Measurements from ENCODE around the gene ZC3H13. TPM values are rescaled to one million over a fixed set of nuclear protein-coding genes. Genes with fewer than 3 reads are reported as not detected.

The ZC3H13 gene
- total RNA-seq, 2 experiments from 2014 or later = 27.2 to 43.9 TPM

DNA sequence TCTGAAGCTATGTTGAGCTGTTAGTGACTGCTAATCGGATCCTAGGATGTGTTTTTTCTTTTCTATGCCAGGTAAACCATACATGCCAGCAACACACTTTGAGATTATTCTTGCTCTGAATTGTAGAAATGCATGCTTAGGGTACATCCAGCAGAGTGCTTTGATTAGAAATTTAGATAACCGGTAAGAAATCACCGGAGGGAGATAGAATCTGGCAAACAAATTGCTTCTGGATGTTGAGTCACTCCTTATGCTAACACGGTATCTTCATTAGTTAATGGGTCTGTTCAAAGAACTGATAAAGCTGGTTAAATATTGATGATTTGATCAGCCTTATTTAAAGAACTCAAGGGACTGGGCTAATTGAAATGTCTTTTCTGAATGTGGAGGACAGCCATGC lies 115.9 kb downstream of the ZC3H13 start:
- POLR2A ChIA-PET = interaction anchor here (0.7 kb wide), 1 partner anchor 420 kb away, joined by 3 read pairs; no protein-coding TSS in a partner anchor
- no peak for TF ChIP-seq EZH2phosphoT487 (IDR thresholded peaks at IDR 0.05; ENCODE audit: borderline replicate concordance, low read depth, low read length)
- TF ChIP-seq, protein P1, sequence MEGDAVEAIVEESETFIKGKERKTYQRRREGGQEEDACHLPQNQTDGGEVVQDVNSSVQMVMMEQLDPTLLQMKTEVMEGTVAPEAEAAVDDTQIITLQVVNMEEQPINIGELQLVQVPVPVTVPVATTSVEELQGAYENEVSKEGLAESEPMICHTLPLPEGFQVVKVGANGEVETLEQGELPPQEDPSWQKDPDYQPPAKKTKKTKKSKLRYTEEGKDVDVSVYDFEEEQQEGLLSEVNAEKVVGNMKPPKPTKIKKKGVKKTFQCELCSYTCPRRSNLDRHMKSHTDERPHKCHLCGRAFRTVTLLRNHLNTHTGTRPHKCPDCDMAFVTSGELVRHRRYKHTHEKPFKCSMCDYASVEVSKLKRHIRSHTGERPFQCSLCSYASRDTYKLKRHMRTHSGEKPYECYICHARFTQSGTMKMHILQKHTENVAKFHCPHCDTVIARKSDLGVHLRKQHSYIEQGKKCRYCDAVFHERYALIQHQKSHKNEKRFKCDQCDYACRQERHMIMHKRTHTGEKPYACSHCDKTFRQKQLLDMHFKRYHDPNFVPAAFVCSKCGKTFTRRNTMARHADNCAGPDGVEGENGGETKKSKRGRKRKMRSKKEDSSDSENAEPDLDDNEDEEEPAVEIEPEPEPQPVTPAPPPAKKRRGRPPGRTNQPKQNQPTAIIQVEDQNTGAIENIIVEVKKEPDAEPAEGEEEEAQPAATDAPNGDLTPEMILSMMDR (conservative IDR thresholded peaks at IDR 0.05; ENCODE audit: low read length) = no peak
- H3K4me2 ChIP-seq (ENCODE audit: low read length) = no peak overlapping the region

DNA sequence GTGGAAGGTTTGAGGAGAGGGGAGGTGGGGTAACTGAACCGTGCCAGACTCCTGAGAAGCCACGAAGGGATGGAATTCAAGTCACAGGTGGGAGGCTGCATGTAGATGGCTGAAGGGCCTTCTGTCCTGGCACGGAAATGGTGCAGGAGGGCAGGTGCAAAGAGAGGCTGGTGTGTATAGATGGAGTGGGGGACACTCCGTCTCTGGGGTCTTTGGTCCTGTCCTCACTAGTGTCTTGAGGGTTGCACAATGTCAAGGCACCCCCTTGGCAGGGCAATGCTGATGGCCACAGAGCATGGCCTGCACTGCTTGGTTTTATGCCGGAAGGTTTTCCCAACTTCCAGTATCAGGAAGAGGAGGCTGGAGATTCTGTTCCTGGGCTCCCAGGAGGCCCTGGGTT lies 118.3 kb downstream of the ZC3H13 start:
- POLR2A ChIA-PET = no interaction called here
- Histone ChIP-seq H3K27ac (ENCODE audit: low read depth, low read length, poor library complexity, severe bottlenecking) (no peak overlapping the region), H3K79me2 (ENCODE audit: insufficient read depth, low read depth, low read length) (no peaks in the 10 kb centered on the region), H3K4me1 (ENCODE audit: insufficient read depth, low read length, poor library complexity, severe bottlenecking) (no peaks in the 10 kb centered on the region), H3K9me3 (ENCODE audit: low read length) (no peaks in the 10 kb centered on the region), H4K20me1 (ENCODE audit: insufficient read depth, low read length) (no peaks in the 10 kb centered on the region), H2AFZ (ENCODE audit: low read length) (no peak overlapping the region), H3K4me3 (ENCODE audit: low read depth, low read length, poor library complexity, severe bottlenecking) (no peak overlapping the region), H3K36me3 (ENCODE audit: insufficient read depth, low read length) (no peaks in the 10 kb centered on the region), H3K9me2 (ENCODE audit: insufficient read depth, low read length) (no peaks in the 10 kb centered on the region), H3K4me2 (ENCODE audit: low read length) (no peak overlapping the region)
- intact Hi-C loops (cut with micrococcal nuclease; ENCODE audit: unreplicated experiment) = no loop called here
- CTCF ChIA-PET (ENCODE audit: unreplicated experiment) = no interaction called here
- no peak for DNase-seq (ENCODE audit: low spot score)
- TF ChIP-seq EZH2phosphoT487 (IDR thresholded peaks at IDR 0.05; ENCODE audit: borderline replicate concordance, low read depth, low read length) = no peak
- TF ChIP-seq, protein P1 (conservative IDR thresholded peaks at IDR 0.05; ENCODE audit: low read length) = no peak
- BruUV-seq (replicated peaks) = no TSS peak

More for the DNA sequence above, 115.9 kb downstream of the ZC3H13 start:
- intact Hi-C loops (cut with micrococcal nuclease; ENCODE audit: unreplicated experiment) = no loop called here
- Histone ChIP-seq H4K20me1 (ENCODE audit: insufficient read depth, low read length) (no peaks in the 10 kb centered on the region), H3K79me2 (ENCODE audit: insufficient read depth, low read depth, low read length) (no peaks in the 10 kb centered on the region), H3K36me3 (ENCODE audit: insufficient read depth, low read length) (no peaks in the 10 kb centered on the region), H3K4me1 (ENCODE audit: insufficient read depth, low read length, poor library complexity, severe bottlenecking) (no peaks in the 10 kb centered on the region), H2AFZ (ENCODE audit: low read length) (no peak overlapping the region), H3K9me2 (ENCODE audit: insufficient read depth, low read length) (no peaks in the 10 kb centered on the region), H3K27ac (ENCODE audit: low read depth, low read length, poor library complexity, severe bottlenecking) (no peak overlapping the region), H3K9me3 (ENCODE audit: low read length) (no peaks in the 10 kb centered on the region), H3K4me3 (ENCODE audit: low read depth, low read length, poor library complexity, severe bottlenecking) (no peak overlapping the region)
- CTCF ChIA-PET (ENCODE audit: unreplicated experiment) = no interaction called here
- no peak for DNase-seq (ENCODE audit: low spot score)
- BruUV-seq (replicated peaks) = no TSS peak

DNA sequence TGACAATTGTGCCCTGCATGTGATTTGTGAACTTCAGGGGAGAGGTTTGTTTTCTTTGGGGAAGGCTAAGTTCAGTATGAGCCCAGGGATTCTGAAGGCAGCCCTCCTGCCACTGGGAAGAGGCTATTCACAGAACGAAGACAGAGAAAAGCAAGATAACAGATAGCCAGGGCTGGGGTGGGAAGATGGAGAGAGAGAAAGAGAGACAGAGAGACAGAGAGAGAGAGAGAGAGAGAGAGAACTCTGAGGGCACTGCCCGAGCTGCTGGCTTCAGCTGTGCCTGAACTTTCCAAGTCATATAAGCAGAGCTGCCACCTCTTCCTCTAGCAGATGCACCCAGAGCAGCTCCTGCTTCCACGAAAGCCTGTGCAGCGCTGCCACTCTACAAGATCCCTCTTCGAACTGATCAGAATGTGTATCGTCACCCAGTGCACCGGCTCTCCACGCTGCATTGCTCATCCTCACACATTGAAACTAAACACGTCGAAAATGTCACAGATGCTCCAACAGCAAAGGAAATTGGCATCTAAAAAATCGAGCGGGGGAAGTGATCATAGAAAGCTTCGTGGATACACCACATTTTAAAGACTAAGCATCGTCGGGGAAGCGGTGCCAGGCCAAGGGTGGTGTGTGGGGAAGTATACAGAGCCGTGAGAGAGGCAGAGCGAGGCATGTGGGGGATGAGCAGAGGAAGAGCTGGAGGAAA lies 119.2 kb downstream of the ZC3H13 start:
- ChIA-PET CTCF (ENCODE audit: unreplicated experiment) (no interaction called here), POLR2A (no interaction called here)
- no peak overlapping the region for H2AFZ ChIP-seq (ENCODE audit: low read length)
- no peaks in the 10 kb centered on the region for H3K79me2 ChIP-seq (ENCODE audit: insufficient read depth, low read depth, low read length)
- no peak for TF ChIP-seq EZH2phosphoT487 (IDR thresholded peaks at IDR 0.05; ENCODE audit: borderline replicate concordance, low read depth, low read length)
- TF ChIP-seq, protein P1 (conservative IDR thresholded peaks at IDR 0.05; ENCODE audit: low read length) = no peak
- no peak for DNase-seq (ENCODE audit: low spot score)
- H3K4me3 ChIP-seq (ENCODE audit: low read depth, low read length, poor library complexity, severe bottlenecking) = no peak overlapping the region
- no peaks in the 10 kb centered on the region for H4K20me1 ChIP-seq (ENCODE audit: insufficient read depth, low read length)
- no peaks in the 10 kb centered on the region for H3K4me1 ChIP-seq (ENCODE audit: insufficient read depth, low read length, poor library complexity, severe bottlenecking)
- intact Hi-C loops (cut with micrococcal nuclease; ENCODE audit: unreplicated experiment) = no loop called here
- H3K27ac ChIP-seq (ENCODE audit: low read depth, low read length, poor library complexity, severe bottlenecking) = no peak overlapping the region
- no peak overlapping the region for H3K4me2 ChIP-seq (ENCODE audit: low read length)
- H3K36me3 ChIP-seq (ENCODE audit: insufficient read depth, low read length) = no peaks in the 10 kb centered on the region
- no TSS peak for BruUV-seq (replicated peaks)
- no peaks in the 10 kb centered on the region for H3K9me3 ChIP-seq (ENCODE audit: low read length)
- H3K9me2 ChIP-seq (ENCODE audit: insufficient read depth, low read length) = no peaks in the 10 kb centered on the region

All from OCI-LY7 (cell line).